WERI-Rb-1 (cell line): ENCODE measurements around the gene KCNQ4.

Experiments used
- DNase-seq: peaks from one replicate; pipeline ENCODE4 v3.0.0-alpha.2; 2020
- H3K27ac ChIP-seq: fragments of 250-450 bp; sonication (Bioruptor Pico); 2 replicates; pipeline ENCODE4 v1.5.1; 2020; ENCODE audit warnings: mild to moderate bottlenecking, moderate library complexity
- H3K27me3 ChIP-seq: fragments of 250-450 bp; sonication (Bioruptor Pico); 2 replicates; pipeline ENCODE4 v1.5.1; 2021; ENCODE audit warnings: mild to moderate bottlenecking, low read depth, moderate library complexity; ENCODE audit not compliant: insufficient read depth, severe bottlenecking
- H3K36me3 ChIP-seq: fragments of 250-450 bp; sonication (Bioruptor Pico); 2 replicates; pipeline ENCODE4 v1.5.1; 2020; ENCODE audit warnings: mild to moderate bottlenecking, moderate library complexity
- H3K4me3 ChIP-seq: 2 replicates; pipeline ENCODE4 v1.5.1; 2011; ENCODE audit warnings: low read depth, mild to moderate bottlenecking, control low read depth, low read length
- H3K9me3 ChIP-seq: fragments of 250-450 bp; sonication (Bioruptor Pico); 2 replicates; pipeline ENCODE4 v1.5.1; 2021; ENCODE audit warnings: mild to moderate bottlenecking, moderate library complexity; ENCODE audit not compliant: severe bottlenecking
- TF ChIP-seq, protein P1 (sequence below): IDR thresholded peaks from 2 replicates; pipeline ENCODE4 v1.5.1; 2011; ENCODE audit warnings: low read depth, mild to moderate bottlenecking, control low read depth, inconsistent platforms, low read length

The KCNQ4 gene

DNA sequence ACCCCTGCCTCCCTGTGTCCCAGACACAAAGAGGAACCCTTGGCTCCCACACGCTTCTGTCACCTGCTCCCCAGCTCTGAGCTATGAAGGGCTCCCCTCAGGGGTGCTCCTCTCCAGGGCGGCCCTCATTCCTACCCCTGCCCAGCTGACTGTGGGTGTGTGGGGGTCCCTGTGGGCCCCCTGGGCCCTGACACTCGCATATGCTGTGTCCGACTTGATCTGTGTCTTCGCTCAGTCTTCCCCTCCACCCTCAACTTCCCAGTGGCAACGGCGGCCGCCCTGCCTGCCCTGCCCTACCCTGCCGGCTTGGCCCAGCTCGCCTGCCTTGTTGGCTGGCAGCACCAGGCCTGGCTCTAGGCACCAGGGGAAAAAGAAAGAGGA, 1.2 kb downstream of the KCNQ4 start:
- H3K27ac ChIP-seq = no peak overlapping the region
- no peak overlapping the region for H3K4me3 ChIP-seq
- peaks cover 12% of the 10 kb centered on the region for H3K27me3 ChIP-seq
- no peak for DNase-seq
- no peaks in the 10 kb centered on the region for H3K36me3 ChIP-seq
- TF ChIP-seq, protein P1, sequence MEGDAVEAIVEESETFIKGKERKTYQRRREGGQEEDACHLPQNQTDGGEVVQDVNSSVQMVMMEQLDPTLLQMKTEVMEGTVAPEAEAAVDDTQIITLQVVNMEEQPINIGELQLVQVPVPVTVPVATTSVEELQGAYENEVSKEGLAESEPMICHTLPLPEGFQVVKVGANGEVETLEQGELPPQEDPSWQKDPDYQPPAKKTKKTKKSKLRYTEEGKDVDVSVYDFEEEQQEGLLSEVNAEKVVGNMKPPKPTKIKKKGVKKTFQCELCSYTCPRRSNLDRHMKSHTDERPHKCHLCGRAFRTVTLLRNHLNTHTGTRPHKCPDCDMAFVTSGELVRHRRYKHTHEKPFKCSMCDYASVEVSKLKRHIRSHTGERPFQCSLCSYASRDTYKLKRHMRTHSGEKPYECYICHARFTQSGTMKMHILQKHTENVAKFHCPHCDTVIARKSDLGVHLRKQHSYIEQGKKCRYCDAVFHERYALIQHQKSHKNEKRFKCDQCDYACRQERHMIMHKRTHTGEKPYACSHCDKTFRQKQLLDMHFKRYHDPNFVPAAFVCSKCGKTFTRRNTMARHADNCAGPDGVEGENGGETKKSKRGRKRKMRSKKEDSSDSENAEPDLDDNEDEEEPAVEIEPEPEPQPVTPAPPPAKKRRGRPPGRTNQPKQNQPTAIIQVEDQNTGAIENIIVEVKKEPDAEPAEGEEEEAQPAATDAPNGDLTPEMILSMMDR = no peak
- no peaks in the 10 kb centered on the region for H3K9me3 ChIP-seq

DNA sequence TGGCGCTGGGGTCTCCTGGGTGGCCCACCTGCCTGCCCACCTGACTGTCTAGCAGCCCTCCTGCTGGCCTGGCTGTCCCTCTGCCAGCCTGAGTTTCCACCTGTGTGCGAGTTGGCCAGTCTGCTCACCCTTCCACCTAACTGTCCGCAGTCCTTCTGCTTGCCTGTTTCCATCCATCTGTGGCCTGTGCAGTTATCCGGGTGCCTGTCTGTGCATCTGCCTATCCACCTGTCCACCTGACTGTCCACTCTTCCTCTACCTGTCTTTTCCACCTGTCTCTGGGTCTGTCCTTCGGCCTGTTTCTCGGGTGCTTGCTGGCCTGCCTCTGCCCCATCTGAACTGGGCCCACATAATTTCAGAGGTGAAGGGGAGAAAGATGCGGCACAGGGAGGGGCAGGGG, 1.9 kb downstream of the KCNQ4 start:
- no peak for DNase-seq
- Histone ChIP-seq H3K36me3 (no peaks in the 10 kb centered on the region), H3K27ac (no peak overlapping the region), H3K4me3 (no peak overlapping the region), H3K27me3 (peaks cover 12% of the 10 kb centered on the region), H3K9me3 (no peaks in the 10 kb centered on the region)
- TF ChIP-seq, protein P1 = no peak

DNA sequence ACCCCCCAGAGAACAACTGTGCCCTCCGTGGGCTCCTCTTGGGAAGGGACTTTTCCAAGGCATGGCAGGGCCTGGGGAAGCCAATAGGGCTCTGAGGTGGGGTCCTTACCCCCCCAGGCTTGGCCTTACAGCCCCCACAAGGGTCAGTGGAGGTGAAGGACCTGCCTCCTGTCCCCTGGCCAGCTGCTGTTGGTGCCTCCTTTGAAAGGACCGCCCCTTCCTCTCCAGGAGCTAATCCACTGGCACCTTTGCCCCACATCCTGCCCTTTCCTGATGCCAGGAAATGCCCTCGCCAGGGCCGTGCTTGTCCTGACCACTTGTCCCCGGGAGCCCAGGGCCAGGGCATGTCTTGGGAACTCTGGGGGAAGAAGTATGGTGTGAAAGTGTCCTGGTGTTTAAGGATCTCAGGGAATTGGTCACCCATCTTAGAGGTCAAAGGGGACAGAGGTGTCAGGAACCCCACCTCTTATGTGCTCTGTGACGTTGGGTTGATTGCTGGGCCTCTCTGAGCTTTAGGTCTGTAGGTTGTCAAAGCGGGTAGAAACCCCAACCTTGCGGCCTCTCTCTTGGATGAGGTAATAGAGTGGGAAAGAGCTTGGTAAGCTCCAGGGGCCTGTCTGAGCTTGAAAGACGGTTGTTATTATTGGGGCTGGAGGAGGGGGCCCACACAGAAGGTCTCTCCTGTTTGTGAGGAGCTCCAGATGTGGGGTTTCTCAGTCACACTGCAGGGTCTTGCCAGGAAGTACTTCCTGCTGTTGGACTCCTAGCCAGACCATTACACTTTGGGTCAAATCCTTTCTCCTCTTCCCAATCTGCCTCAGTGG, 2.8 kb downstream of the KCNQ4 start:
- Histone ChIP-seq H3K27me3 (peaks cover 12% of the 10 kb centered on the region), H3K9me3 (no peaks in the 10 kb centered on the region)

GRCh38 chr1:40786995-40787705, 3.6 kb downstream of the KCNQ4 start:
- no peaks in the 10 kb centered on the region for H3K9me3 ChIP-seq
- TF ChIP-seq, protein P1 = no peak
- H3K27ac ChIP-seq = no peak overlapping the region
- DNase-seq = no peak
- peaks cover 10% of the 10 kb centered on the region for H3K27me3 ChIP-seq
- H3K36me3 ChIP-seq = no peaks in the 10 kb centered on the region
- H3K4me3 ChIP-seq = no peak overlapping the region

More for the DNA sequence above, 2.8 kb downstream of the KCNQ4 start:
- no peak for DNase-seq
- TF ChIP-seq, protein P1 = no peak
- Histone ChIP-seq H3K27ac (no peak overlapping the region), H3K36me3 (no peaks in the 10 kb centered on the region), H3K4me3 (no peak overlapping the region)

DNA sequence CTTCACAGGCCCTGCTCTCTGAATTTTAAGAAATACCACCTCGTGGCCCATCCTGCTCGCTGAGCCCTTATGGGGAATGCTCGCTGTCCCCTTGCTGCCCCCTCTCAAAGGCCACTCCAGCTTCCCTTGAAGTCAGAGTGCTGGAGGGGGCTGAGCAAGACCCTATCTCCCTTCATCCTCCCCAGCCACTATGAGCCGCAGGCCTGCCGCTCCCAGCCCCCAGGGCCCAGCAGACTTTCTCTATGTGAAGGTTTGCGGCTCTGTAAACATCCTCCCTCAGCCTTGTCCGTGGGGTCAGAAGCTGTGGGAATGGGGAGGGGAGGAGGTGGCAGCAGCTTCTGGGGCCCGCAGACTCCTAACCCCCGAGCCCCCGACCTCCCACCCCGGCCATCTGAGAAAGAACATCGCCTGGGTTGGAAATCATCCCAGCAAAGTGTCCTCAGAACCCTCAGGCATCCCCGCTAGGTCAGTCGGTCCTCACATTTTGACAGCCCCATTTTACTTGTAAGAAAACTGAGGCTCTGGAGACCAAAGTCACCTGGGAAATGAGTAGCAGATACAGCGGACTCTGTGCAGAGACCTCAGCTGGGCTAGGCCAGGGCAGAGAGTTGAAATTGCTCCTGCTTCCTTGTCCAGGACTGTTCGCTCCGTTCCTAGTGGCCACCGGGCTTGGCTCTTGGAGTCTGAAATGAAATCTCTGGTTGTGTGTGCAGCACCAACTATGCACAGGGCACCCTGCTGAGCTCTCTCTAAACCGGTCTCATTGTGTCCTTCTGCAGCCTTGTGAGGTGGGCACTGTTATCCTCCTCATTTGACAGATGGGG, 4.4 kb downstream of the KCNQ4 start:
- no peak for DNase-seq
- TF ChIP-seq, protein P1 = no peak
- H3K27me3 ChIP-seq = peaks cover 4% of the 10 kb centered on the region
- H3K36me3 ChIP-seq = no peaks in the 10 kb centered on the region
- H3K27ac ChIP-seq = no peak overlapping the region
- no peaks in the 10 kb centered on the region for H3K9me3 ChIP-seq
- no peak overlapping the region for H3K4me3 ChIP-seq
